ENCODE data around the gene TGFBR3. TPM values are rescaled to one million over a fixed set of nuclear protein-coding genes. Genes with fewer than 3 reads are reported as not detected.

Gene TGFBR3
- total RNA-seq, 4 donors from 2014 or later, result 87.8 to 388 (median 212) TPM

- no peaks in the 10 kb centered on the region for H3K36me3 ChIP-seq
- no peaks in the 10 kb centered on the region for H3K27me3 ChIP-seq
- no peaks in the 10 kb centered on the region for H3K9me3 ChIP-seq
- H3K27ac ChIP-seq, result peak overlapping the region; percentile 40 to 79
- no peak for DNase-seq
- peaks cover 10 to 25% of the 10 kb centered on the region in 2 donors for H3K4me1 ChIP-seq
- TF ChIP-seq POLR2A (IDR thresholded peaks at IDR 0.05), result no peak
- TF ChIP-seq CTCF (IDR thresholded peaks at IDR 0.05), result no peak
- intact Hi-C loops (cut with DNase I; ENCODE audit: low total_unique reads), result no loop called here
- H3K4me3 ChIP-seq, result no peak overlapping the region
Observed at GRCh38 chr1:91819038-91819788, 66.7 kb downstream of the TGFBR3 start.

GRCh38 chr1:91818713-91818975 lies 67.3 kb downstream of the TGFBR3 start:
- Histone ChIP-seq H3K27ac (peak overlapping the region; percentile 68 to 79), H3K27me3 (no peaks in the 10 kb centered on the region), H3K36me3 (no peaks in the 10 kb centered on the region), H3K4me1 (peaks cover 10 to 25% of the 10 kb centered on the region in 2 donors), H3K9me3 (no peaks in the 10 kb centered on the region), H3K4me3 (no peak overlapping the region)
- intact Hi-C loops (cut with DNase I; ENCODE audit: low total_unique reads), result no loop called here
- TF ChIP-seq CTCF (IDR thresholded peaks at IDR 0.05) (no peak), POLR2A (IDR thresholded peaks at IDR 0.05) (no peak)
- no peak for DNase-seq

GRCh38 chr1:91817211-91817905 lies 68.6 kb downstream of the TGFBR3 start:
- peak overlapping the region; percentile 68 to 79 for H3K27ac ChIP-seq
- TF ChIP-seq CTCF (IDR thresholded peaks at IDR 0.05) (no peak), POLR2A (IDR thresholded peaks at IDR 0.05) (no peak)
- peak overlapping the region in 1 of 2 donors; percentile 1 for H3K4me3 ChIP-seq
- intact Hi-C loops (cut with DNase I; ENCODE audit: low total_unique reads), result no loop called here
- H3K36me3 ChIP-seq, result no peaks in the 10 kb centered on the region
- no peak for DNase-seq
- H3K9me3 ChIP-seq, result no peaks in the 10 kb centered on the region
- peaks cover 10 to 25% of the 10 kb centered on the region in 2 donors for H3K4me1 ChIP-seq
- no peaks in the 10 kb centered on the region for H3K27me3 ChIP-seq

- no peak for TF ChIP-seq CTCF (IDR thresholded peaks at IDR 0.05)
- TF ChIP-seq POLR2A (IDR thresholded peaks at IDR 0.05), result no peak
- Histone ChIP-seq H3K27ac (peak overlapping the region; percentile 68 to 79), H3K36me3 (no peaks in the 10 kb centered on the region), H3K4me1 (peaks cover 10 to 25% of the 10 kb centered on the region in 2 donors), H3K27me3 (no peaks in the 10 kb centered on the region), H3K4me3 (no peak overlapping the region), H3K9me3 (no peaks in the 10 kb centered on the region)
- intact Hi-C loops (cut with DNase I; ENCODE audit: low total_unique reads), result no loop called here
- DNase-seq, result no peak
Observed at GRCh38 chr1:91816031-91816430, 69.9 kb downstream of the TGFBR3 start.

GRCh38 chr1:91814448-91814847 lies 71.5 kb downstream of the TGFBR3 start:
- H3K4me3 ChIP-seq, result no peak overlapping the region
- H3K36me3 ChIP-seq, result no peaks in the 10 kb centered on the region
- H3K27me3 ChIP-seq, result no peaks in the 10 kb centered on the region
- no peak for TF ChIP-seq POLR2A (IDR thresholded peaks at IDR 0.05)
- no peak for TF ChIP-seq CTCF (IDR thresholded peaks at IDR 0.05)
- no peaks in the 10 kb centered on the region for H3K9me3 ChIP-seq
- intact Hi-C loops (cut with DNase I; ENCODE audit: low total_unique reads), result no loop called here
- H3K4me1 ChIP-seq, result peaks cover 14 to 17% of the 10 kb centered on the region in 2 donors
- DNase-seq, result no peak
- peak overlapping the region in 1 of 2 donors; percentile 24 for H3K27ac ChIP-seq
